Head of caudate nucleus (tissue), 42 donors: ENCODE results near the gene PTPRG.

Experiments
- DNase-seq, 42 donors: peaks; one replicate each; pipeline versions ENCODE4 v3.0.0 to v3.0.0-alpha.2; 2020 to 2021; ENCODE audit warnings: mixed read lengths in 7 of 42
- intact Hi-C: fragments of 100-400 bp; cut with DNase I; formaldehyde crosslinking; loops from one replicate; pipeline ENCODE4 v1.15.0; 2022

Gene PTPRG

GRCh38 chr3:62210011-62210410 is 648.6 kb downstream of the PTPRG start:
- no peak for DNase-seq
- intact Hi-C loops, result no loop called here

GRCh38 chr3:62211675-62212429 is 650.5 kb downstream of the PTPRG start:
- DNase-seq, result no peak
- intact Hi-C loops, result no loop called here

- no peak for DNase-seq
- intact Hi-C loops, result no loop called here
Measured at GRCh38 chr3:62214850-62215249, 653.5 kb downstream of the PTPRG start.

- intact Hi-C loops, result no loop called here
Measured at GRCh38 chr3:62220616-62221015, 659.2 kb downstream of the PTPRG start.

GRCh38 chr3:62225051-62225450 is 663.7 kb downstream of the PTPRG start:
- intact Hi-C loops, result no loop called here
- peak in 6 of 42 donors; percentile 10 to 29 (median 18) for DNase-seq

More at GRCh38 chr3:62220616-62221015, 659.2 kb downstream of the PTPRG start:
- no peak for DNase-seq

GRCh38 chr3:62226601-62227339 is 665.4 kb downstream of the PTPRG start:
- intact Hi-C loops, result no loop called here
- DNase-seq, result no peak

- intact Hi-C loops, result no loop called here
- DNase-seq, result no peak
Measured at GRCh38 chr3:62228467-62228866, 667.1 kb downstream of the PTPRG start.

- DNase-seq, result peak in 6 of 42 donors; percentile 12 to 66 (median 27)
- intact Hi-C loops, result no loop called here
Measured at GRCh38 chr3:62229211-62229610, 667.8 kb downstream of the PTPRG start.

- intact Hi-C loops, result no loop called here
- DNase-seq, result no peak
Measured at GRCh38 chr3:62229908-62230307, 668.5 kb downstream of the PTPRG start.

- DNase-seq, result no peak
- intact Hi-C loops, result no loop called here
Measured at GRCh38 chr3:62233065-62233464, 671.7 kb downstream of the PTPRG start.

GRCh38 chr3:62236016-62236415 is 674.6 kb downstream of the PTPRG start:
- intact Hi-C loops, result no loop called here
- no peak for DNase-seq

GRCh38 chr3:62237286-62237948 is 676.0 kb downstream of the PTPRG start:
- intact Hi-C loops, result no loop called here
- no peak for DNase-seq

GRCh38 chr3:62238003-62238402 is 676.6 kb downstream of the PTPRG start:
- intact Hi-C loops, result no loop called here
- DNase-seq, result no peak

GRCh38 chr3:62238431-62238830 is 677.1 kb downstream of the PTPRG start:
- intact Hi-C loops, result no loop called here
- no peak for DNase-seq

GRCh38 chr3:62241279-62241678 is 679.9 kb downstream of the PTPRG start:
- DNase-seq, result no peak
- intact Hi-C loops, result no loop called here

- DNase-seq, result peak in 35 of 42 donors; percentile 4 to 71 (median 31)
- intact Hi-C loops, result no loop called here
Measured at GRCh38 chr3:62242831-62243509, 681.6 kb downstream of the PTPRG start.

- intact Hi-C loops, result no loop called here
- DNase-seq, result no peak
Measured at GRCh38 chr3:62246094-62246493, 684.7 kb downstream of the PTPRG start.

- no peak for DNase-seq
Measured at GRCh38 chr3:62246985-62247384, 685.6 kb downstream of the PTPRG start.

GRCh38 chr3:62248734-62249483 is 687.5 kb downstream of the PTPRG start:
- DNase-seq, result no peak
- intact Hi-C loops, result no loop called here

More at GRCh38 chr3:62246985-62247384, 685.6 kb downstream of the PTPRG start:
- intact Hi-C loops, result no loop called here
